AG09309 (cell line): ENCODE measurements around the gene NEU4.
"Not testable (repeated sequence)": the region's sequence is repeated elsewhere in the genome, so short reads cannot be mapped to it uniquely, and the experiment has no call there.

ENCODE experiments used
- DNase-seq: peaks from one replicate; pipeline ENCODE4 v3.0.0-alpha.2; 2010; ENCODE audit warnings: low read depth
- H3K4me3 ChIP-seq: 2 replicates; pipeline ENCODE4 v1.5.1; 2011; ENCODE audit warnings: mild to moderate bottlenecking, low read depth, low read length, moderate library complexity; ENCODE audit not compliant: control insufficient read depth
- TF ChIP-seq, protein P1 (sequence below): IDR thresholded peaks from 2 replicates; pipeline ENCODE4 v1.5.1; 2011; ENCODE audit warnings: mild to moderate bottlenecking, low read depth, low read length, inconsistent platforms; ENCODE audit not compliant: insufficient read depth, control insufficient read depth; ENCODE audit errors: missing control alignments

The NEU4 gene

DNA sequence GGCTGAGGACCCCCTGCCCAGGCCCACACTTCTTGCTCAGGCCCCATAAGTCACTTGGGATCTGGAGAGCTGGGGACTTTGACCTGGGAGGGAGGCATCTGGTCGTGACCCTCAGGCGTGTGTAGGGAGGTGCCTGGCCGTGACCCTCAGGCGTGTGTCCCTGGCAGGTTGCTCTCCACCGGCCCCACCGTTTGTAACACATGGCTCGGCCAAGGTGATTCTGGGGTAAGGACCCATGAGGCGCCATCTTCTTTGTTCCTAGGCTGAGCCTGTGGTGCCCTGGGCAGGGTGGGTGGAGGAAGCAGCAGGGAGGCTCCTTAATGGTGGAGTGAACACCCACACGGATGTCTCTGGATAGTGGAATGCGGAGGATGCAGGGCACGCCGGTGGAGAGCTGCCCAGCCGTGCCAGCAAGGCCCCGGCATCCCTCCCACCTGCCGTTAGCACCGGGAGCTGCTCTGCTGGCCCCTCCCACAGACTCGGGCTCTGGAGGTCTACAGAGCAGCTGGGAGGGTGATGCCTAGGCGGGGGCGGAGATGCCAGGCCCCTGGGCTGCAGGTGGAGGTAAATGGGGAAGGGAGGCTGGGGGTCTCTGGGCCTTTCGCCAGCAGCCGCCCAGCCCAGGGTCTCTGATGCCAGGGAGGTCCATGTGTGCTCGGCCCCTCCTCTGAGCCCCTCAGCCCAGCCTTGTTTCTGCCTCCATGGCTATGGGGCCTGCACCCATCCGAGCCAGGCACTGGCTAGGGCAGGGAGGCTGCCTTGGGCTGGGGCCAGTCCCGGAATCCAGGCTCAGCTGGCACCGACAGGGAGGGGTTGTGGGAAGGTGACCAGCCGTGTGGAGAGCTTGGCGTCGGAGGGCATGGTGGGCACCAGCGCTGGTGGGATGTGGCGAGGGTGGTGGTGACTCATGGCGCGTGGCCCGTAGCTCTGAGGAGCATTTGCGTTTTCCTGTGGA, 33.5 kb upstream of the NEU4 start:
- TF ChIP-seq, protein P1, sequence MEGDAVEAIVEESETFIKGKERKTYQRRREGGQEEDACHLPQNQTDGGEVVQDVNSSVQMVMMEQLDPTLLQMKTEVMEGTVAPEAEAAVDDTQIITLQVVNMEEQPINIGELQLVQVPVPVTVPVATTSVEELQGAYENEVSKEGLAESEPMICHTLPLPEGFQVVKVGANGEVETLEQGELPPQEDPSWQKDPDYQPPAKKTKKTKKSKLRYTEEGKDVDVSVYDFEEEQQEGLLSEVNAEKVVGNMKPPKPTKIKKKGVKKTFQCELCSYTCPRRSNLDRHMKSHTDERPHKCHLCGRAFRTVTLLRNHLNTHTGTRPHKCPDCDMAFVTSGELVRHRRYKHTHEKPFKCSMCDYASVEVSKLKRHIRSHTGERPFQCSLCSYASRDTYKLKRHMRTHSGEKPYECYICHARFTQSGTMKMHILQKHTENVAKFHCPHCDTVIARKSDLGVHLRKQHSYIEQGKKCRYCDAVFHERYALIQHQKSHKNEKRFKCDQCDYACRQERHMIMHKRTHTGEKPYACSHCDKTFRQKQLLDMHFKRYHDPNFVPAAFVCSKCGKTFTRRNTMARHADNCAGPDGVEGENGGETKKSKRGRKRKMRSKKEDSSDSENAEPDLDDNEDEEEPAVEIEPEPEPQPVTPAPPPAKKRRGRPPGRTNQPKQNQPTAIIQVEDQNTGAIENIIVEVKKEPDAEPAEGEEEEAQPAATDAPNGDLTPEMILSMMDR, result no peak
- DNase-seq, result no peak
- H3K4me3 ChIP-seq, result no peak overlapping the region

GRCh38 chr2:241776336-241777169, 32.4 kb upstream of the NEU4 start, which contains the start of gene GAL3ST2:
Gene GAL3ST2 (plus strand): TSS chr2:241776822. CDS start chr2:241776956, 134 bp downstream.
- TF ChIP-seq, protein P1, result no peak
- DNase-seq, result no peak
- no peak within 1 kb of the TSS for H3K4me3 ChIP-seq

GRCh38 chr2:241777170-241777685, 31.8 kb upstream of the NEU4 start:
- DNase-seq, result no peak
- TF ChIP-seq, protein P1, result no peak
- H3K4me3 ChIP-seq, result no peak overlapping the region

DNA sequence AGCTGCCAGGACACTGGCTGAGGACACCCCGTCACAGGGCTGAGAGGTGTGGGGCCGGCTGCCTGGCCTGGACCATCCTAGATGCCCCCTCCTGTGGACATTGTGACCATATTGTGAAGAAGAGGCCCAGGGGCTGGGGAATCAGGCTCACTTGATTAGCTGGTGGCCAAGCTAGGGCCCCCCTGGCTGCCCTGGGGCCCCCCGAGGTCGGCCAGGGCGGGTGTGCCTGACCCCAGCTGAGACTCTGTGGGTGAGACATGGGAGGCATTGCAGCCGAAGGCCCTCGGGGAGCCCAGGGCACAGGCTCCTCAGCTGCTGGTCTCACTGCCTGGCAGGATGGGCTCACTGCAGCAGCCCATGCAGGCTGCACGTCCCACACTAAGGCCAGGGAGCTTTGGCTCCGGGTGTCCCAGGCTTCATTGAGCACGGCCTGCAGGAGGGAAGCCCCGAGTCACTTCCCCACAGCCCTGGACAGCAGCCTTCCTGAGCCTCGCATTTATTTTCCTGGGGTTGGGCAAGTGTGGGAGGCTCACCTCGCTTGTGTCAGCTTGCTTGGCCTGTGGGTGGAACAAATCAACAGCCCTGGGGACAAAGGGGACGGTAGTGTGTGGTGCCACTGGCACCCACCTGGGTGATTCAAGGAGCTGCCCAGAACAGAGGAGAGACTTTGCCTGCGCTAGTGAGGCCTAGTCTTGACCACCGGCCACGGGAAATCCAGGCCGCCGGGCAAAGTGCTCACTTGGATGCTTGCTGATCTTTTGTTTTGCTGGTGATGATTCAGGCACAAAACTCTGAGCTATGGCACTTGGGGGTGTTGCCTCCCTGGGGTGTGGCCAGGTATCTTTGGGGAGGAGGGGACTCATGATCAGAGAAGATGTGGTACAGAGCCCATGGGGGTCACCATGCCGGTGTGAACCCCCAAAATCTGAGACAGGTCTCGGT, 31.0 kb upstream of the NEU4 start:
- TF ChIP-seq, protein P1, result no peak
- no peak overlapping the region for H3K4me3 ChIP-seq
- DNase-seq, result no peak

GRCh38 chr2:241780939-241781569, 27.9 kb upstream of the NEU4 start:
- TF ChIP-seq, protein P1, result no peak
- no peak for DNase-seq
- no peak overlapping the region for H3K4me3 ChIP-seq

DNA sequence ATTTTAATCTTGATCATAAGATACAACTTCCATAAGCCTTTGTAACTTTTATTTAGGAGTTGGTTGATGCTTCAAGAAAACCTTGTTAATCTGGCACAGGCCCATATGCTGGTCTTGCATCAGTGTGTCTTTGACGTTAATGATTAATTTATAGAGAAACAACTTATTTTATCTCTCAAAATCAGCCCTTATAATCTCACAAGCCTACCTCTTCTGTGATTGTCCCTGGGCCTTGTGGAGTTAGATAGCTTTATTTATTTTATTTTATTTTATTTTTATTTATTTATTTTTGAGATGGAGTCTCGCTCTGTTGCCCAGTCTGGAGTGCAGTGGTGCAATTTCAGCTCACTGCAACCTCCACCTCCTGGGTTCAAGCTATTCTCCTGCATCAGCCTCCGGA, 26.9 kb upstream of the NEU4 start:
- DNase-seq, H3K4me3 ChIP-seq: not testable (repeated sequence)
